AG04450 (cell line): ENCODE measurements around the gene TPP2. TPM values are rescaled to one million over a fixed set of nuclear protein-coding genes. Genes with fewer than 3 reads are reported as not detected.

ENCODE experiments used
- CTCF ChIA-PET: fragments of 300-600, 350-600 bp; formaldehyde crosslinking; extraction: SDS; loops from one replicate; lab custom pipeline; 2022; ENCODE audit warnings: antibody characterized with exemption, inconsistent platforms; lab: Charles Lee
- POLR2A ChIA-PET: fragments of 350-600 bp; formaldehyde crosslinking; extraction: SDS; loops from one replicate; lab custom pipeline; 2021; ENCODE audit warnings: antibody characterized with exemption, inconsistent platforms; lab: Yijun Ruan, JAX
- DNase-seq: peaks from one replicate; pipeline ENCODE4 v3.0.0-alpha.2; 2011; ENCODE audit warnings: low read depth, low spot score
- H3K27ac ChIP-seq: one replicate; pipeline ENCODE4 v1.5.1; 2012; ENCODE audit warnings: low read depth, low read length, control low read depth
- H3K27me3 ChIP-seq: one replicate; pipeline ENCODE4 v1.6.0; 2012; ENCODE audit warnings: low read length; ENCODE audit not compliant: control insufficient read depth, insufficient read depth
- H3K4me3 ChIP-seq: 2 replicates; pipeline ENCODE4 v1.5.1; 2011; ENCODE audit warnings: mild to moderate bottlenecking, low read depth, low read length, control low read depth
- H3K9me3 ChIP-seq: 2 replicates; pipeline ENCODE4 v1.5.1; 2012; ENCODE audit warnings: low read length; ENCODE audit not compliant: control insufficient read depth, insufficient read depth
- polyA plus RNA-seq: library from polyadenylated mRNA; depleted of rRNA; stranded (reverse); fragments of >200 nt; gene quantifications from 2 replicates; pipeline ENCODE4 v1.2.3, GENCODE V29; 2011
- TF ChIP-seq, protein P1 (sequence below): IDR thresholded peaks from 2 replicates; pipeline ENCODE4 v1.5.1; 2011; ENCODE audit warnings: low read depth, low read length, control low read depth, inconsistent platforms

Gene TPP2
- polyA plus RNA-seq, 1 experiment, result 49.8 TPM

DNA sequence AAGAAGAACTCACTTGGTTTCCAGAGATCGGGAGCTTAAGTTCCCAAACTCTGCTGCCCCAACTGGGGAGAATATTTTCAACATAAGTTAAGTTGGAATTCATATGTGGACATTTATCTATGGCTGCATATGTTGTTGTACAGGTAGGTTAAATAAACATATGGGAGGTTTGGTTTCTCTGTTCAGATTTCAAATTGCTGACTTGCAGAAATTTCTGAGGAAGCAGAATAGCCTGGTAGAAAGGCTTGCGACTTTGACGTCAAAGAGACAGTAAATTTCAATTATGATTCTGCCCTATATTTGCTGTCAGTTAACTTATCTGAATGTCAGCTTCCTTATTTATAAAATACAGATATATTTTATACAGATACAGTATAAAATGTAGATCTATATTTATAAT, 40.0 kb upstream of the TPP2 start:
- DNase-seq, result no peak
- H3K27ac ChIP-seq, result no peak overlapping the region
- TF ChIP-seq, protein P1, sequence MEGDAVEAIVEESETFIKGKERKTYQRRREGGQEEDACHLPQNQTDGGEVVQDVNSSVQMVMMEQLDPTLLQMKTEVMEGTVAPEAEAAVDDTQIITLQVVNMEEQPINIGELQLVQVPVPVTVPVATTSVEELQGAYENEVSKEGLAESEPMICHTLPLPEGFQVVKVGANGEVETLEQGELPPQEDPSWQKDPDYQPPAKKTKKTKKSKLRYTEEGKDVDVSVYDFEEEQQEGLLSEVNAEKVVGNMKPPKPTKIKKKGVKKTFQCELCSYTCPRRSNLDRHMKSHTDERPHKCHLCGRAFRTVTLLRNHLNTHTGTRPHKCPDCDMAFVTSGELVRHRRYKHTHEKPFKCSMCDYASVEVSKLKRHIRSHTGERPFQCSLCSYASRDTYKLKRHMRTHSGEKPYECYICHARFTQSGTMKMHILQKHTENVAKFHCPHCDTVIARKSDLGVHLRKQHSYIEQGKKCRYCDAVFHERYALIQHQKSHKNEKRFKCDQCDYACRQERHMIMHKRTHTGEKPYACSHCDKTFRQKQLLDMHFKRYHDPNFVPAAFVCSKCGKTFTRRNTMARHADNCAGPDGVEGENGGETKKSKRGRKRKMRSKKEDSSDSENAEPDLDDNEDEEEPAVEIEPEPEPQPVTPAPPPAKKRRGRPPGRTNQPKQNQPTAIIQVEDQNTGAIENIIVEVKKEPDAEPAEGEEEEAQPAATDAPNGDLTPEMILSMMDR, result no peak
- ChIA-PET POLR2A (no interaction called here), CTCF (interaction anchor here (0.6 to 3.4 kb wide), 16 partner anchors 9 to 1412 kb away, joined by 3 to 41 read pairs (median 7); no protein-coding TSS in a partner anchor)
- H3K4me3 ChIP-seq, result no peak overlapping the region
- H3K27me3 ChIP-seq, result no peaks in the 10 kb centered on the region
- no peaks in the 10 kb centered on the region for H3K9me3 ChIP-seq

DNA sequence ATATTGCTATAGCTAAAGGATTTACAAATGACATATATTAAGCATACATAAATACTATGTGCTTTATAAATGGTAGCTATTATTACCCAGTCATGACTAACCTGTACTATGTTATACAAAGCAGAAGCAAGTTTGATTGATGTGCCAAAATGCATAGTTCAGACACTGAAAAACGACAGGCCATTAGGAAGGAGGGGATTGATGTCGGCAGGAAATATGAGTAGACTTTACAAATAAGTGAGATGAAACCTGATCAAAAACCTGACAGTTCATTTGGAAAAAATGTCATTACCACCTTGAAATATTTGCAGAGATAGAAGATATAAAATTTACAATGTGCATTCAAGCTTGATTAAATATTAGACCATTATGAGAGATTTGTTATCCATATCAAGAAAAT, 38.8 kb upstream of the TPP2 start:
- CTCF ChIA-PET, result interaction anchor here (0.8 to 1.7 kb wide), 7 partner anchors 15 to 1414 kb away, joined by 3 to 6 read pairs (median 4); no protein-coding TSS in a partner anchor
- H3K9me3 ChIP-seq, result no peaks in the 10 kb centered on the region
- DNase-seq, result no peak
- H3K27me3 ChIP-seq, result no peaks in the 10 kb centered on the region
- POLR2A ChIA-PET, result no interaction called here
- no peak overlapping the region for H3K27ac ChIP-seq
- TF ChIP-seq, protein P1, result no peak
- H3K4me3 ChIP-seq, result no peak overlapping the region

DNA sequence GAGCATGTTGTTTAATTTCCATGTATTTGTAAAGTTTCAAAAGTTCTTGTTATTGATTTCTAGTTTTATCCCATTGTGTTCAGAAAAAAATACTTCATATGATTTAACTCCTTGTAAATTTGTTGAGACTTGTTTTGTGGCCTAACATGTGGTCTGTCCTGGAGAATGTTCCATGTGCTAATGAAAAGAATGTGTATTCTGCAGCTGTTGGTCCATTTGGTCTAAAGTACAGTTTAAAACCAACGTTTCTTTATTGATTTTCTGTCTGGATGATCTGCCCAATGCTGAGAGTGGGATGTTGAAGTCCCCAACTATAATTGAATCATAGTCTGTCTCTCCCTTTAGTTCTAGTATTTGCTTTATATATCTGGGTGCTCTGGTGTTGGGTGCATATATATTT, 34.9 kb upstream of the TPP2 start:
- no peak overlapping the region for H3K4me3 ChIP-seq
- no peaks in the 10 kb centered on the region for H3K9me3 ChIP-seq
- TF ChIP-seq, protein P1, result no peak
- no peak for DNase-seq
- no peak overlapping the region for H3K27ac ChIP-seq
- ChIA-PET POLR2A (no interaction called here), CTCF (no interaction called here)
- H3K27me3 ChIP-seq, result no peaks in the 10 kb centered on the region

DNA sequence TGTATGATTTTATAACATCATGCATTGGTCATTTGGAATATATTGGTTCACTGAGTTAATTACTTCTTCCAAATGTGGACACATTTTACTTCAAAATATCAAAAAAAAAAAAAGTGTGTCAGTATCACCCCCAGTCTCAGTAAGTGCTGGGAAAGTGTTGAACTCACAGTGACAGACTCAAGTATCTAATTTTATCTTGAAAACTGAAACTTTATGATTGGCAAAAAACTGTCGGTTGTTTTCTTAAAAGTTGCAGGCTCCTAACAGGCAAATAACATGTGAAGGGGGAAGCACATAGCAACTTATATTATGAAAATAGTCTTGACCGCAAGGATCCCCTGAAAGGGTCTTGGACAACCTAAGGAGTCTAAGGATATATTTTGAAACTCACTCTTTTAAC, 33.5 kb upstream of the TPP2 start:
- Histone ChIP-seq H3K27me3 (no peaks in the 10 kb centered on the region), H3K27ac (no peak overlapping the region), H3K4me3 (no peak overlapping the region), H3K9me3 (no peaks in the 10 kb centered on the region)
- CTCF ChIA-PET, result no interaction called here
- TF ChIP-seq, protein P1, result no peak
- POLR2A ChIA-PET, result no interaction called here
- no peak for DNase-seq

DNA sequence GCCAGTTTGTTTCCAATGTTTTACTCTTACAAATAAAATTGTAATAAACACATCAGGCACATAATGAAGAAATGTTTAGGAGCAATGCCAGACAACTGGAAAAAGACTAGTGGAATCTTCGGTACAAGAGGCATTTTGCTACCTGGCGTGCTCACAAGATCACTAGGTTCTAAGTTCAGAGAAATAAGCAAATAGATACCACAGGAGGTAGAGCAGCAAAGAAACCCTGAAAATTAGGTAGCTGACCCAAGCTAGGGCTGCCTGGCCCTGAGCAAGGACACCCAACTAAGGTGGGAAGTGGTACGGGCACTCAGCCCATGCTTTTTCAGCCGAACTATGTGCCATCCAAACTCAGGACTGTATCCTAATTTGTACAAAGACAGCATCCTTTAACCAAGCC, 32.2 kb upstream of the TPP2 start:
- DNase-seq, result no peak
- H3K9me3 ChIP-seq, result no peaks in the 10 kb centered on the region
- CTCF ChIA-PET, result interaction anchor here (1.3 to 3.4 kb wide), 2 partner anchors 9 to 28 kb away, joined by 3 to 22 read pairs; no protein-coding TSS in a partner anchor

More for the DNA sequence above, 32.2 kb upstream of the TPP2 start:
- TF ChIP-seq, protein P1, result no peak
- POLR2A ChIA-PET, result no interaction called here
- Histone ChIP-seq H3K27ac (no peak overlapping the region), H3K4me3 (no peak overlapping the region), H3K27me3 (no peaks in the 10 kb centered on the region)
